GM19238 (cell line): ENCODE measurements around the gene HAGH.
A peak's percentile ranks its signal among the peaks of the same experiment; 100 is the strongest.

Source experiments
- DNase-seq: peaks from one replicate; pipeline ENCODE4 v3.0.0; 2011; ENCODE audit warnings: low spot score; ENCODE audit not compliant: insufficient read length

The HAGH gene

DNA sequence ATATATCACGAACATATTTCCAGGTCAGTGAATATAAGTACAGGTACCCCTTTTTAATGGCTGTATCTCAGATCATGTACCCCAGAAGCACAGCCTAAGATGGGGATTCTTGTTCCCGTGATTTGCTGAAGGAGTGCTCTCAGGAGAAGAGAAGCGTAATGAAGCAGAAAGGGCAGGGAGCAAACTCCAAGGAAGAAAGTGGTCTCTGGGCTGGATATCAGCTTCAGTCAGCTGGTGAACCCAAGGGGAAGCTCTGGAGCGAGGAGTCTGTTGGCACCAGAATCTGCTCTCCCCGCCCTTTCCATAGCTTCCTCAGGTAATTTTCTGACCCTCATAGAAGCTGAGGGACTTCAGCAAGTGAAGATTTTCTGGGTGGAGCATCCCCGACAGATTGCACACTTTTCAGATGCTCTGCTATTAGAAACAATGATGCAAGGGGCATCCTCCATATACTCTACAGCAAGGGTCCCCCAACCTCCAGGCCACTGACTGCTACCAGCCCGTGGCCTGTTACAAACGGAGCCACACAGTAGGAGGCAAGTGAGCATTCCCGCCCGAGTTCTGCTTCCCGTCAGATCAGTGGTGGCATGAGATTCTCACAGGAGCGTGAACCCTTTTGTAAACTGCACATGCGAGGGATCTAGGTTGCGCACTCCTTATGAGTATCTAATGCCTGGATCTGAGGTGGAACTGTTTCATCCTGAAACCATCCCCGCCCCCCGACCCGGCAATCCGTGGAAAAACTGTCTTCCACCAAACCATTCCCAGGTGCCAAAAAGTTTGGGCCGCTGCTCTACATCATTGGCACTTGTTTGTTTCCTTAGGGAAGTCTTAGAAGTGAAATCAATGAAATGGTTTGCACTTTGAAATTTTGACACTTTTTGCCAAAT is 4.8 kb upstream of the HAGH start:
- DNase-seq = no peak

DNA sequence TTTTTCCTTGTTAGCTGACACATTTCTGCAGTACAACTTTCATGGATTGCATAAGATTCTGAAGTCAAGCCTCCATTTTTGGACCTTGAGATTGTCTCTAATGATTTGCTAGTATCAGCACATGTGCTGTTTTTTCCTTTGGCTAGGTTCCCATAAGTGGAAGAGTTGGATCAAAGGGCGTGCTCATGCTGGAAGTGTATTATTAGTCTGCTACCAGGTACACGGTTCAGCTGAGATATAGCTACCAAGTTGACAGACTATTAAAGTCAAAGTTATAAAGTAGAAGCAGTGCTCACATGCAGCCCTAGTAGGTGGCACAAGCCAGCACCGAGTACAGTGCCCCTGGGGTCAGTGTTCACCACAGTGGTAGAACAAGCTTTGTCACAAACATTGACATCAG is 3.6 kb upstream of the HAGH start:
- no peak for DNase-seq

DNA sequence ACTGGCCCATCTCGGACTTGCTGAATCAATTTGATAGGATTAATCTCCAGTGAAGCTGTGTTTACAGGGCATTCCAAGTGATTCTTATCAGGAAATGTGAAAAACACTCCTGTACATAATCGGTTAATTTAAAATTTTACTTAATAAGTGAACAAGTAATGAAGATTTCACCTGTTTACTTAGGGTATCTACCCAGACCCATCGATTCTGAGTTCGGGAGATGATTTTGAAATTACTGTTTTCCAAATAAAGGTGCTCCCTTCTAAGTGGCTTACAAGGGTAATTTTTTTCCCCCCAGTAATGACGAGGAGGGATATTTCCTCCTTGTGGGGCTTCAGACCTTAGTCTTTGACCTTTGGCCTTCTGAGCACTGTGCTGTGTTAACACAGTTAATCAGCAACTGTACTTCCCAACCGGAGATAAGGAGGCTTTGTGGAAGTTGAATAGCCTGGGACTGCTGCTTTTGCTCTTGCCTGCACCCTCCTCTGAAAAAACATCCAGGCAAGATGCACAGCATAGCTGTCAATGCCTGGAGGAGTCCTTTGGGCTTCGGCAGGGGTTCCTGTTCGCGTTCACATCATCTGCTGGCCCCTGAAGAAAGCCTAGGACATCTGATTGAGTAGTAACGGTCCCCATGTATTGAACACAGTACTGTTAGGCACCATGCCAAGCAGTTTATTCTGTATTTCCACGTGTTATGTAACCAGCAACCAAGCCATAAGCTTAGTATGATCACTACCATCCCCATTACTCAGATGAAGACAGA is 2.2 kb upstream of the HAGH start:
- no peak for DNase-seq

DNA sequence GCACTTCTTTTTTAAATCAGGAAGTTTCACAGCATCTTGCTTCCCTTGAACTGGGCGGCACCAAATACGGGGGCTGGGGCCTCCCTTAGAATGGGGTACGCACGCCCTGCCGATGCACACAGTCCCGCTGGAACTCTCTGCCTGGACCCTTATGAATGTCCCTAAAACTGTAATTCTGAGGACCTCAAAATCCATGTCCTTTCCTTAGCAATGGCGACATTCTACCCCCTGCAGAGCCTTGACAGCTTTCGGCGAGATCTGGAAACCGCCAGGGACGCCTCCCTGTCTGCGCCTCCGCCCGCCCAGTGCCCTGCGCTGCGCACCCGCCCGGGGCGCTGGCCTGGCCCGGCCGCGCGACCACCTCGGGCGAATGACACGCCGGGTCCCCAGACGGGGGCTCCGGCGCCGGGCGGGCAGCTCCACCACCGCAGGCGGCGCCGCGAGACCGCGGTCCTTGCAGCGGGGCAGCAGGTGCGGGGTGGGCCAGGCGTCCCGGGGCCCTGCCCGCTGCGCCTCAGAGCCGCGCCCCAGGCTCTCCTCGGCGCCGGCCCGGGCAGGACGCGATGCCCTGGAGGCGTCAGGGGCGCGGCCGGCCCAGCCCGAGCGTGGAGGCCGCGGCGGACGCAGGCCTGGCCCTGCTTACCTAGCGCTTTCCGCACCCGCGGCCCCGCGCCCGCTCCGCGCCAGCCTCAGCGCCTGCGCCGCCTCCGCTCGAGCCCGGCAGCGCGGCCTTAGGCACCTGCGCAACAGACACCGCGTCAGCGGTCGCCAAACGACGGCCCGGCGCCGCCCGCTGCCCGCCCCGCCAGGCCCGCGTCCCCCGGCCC is 548 bp downstream of the HAGH start:
- DNase-seq = peak; percentile 84

DNA sequence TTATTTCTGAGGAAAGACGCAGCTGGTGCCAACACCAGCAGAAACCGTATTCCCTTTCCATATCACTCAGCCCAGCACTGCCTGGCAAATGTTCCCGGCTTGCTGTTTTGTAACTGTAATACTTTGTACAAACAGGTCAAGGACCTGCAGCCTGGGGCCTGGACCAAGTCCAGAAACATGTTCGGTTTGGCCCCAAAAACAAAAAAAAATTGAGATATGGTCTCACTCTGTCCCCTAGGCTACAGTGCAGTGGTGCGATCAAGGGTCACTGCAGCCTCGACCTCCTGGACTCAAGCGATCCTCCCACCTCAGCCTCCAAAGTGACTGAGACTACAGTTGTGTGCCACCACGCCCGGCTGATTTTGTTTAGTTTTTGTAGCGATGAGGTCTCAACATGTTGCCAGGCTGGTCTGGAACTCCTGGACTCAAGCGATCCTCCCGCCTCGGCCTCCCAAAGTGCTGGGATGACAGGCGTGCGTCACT is 1.2 kb downstream of the HAGH start:
- DNase-seq = no peak

DNA sequence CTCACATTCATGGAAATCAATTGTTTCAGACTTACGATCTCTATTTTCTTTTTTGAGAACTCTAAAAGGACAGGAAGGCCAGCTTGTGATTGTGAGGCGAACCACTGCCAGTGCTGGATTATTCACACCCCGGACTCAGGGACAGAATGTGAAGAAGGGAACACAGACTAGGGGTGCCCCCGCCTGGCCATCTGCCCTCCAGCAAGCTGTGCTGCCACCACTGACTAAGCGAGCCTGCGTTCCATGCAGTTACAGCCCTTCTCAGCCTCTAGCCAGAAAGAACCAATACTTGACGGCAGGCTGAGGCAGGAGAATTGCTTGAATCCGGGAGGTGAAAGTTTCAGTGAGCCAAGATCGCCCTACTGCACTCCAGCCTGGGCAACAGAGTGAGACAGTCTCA is 2.8 kb downstream of the HAGH start:
- DNase-seq = no peak

DNA sequence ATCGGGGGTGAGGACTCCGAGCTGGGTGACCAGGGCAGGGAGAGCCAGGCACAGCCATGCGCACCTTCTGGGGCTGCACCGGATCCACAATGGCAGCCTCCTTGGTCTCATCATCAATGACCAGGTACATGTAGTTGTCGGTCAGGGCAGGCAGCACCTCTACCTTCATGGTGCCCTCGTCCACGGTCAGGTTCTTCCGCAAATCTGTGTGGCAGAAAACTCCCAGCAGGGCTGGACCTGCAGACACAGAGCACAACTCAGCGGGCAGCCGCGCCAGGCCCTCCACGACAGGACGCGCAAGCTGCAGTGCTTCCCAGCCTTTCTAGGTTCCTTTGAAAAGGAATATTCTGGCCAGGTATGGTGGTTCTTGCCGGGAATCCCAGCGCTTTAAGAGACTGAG is 3.8 kb downstream of the HAGH start:
- no peak for DNase-seq

DNA sequence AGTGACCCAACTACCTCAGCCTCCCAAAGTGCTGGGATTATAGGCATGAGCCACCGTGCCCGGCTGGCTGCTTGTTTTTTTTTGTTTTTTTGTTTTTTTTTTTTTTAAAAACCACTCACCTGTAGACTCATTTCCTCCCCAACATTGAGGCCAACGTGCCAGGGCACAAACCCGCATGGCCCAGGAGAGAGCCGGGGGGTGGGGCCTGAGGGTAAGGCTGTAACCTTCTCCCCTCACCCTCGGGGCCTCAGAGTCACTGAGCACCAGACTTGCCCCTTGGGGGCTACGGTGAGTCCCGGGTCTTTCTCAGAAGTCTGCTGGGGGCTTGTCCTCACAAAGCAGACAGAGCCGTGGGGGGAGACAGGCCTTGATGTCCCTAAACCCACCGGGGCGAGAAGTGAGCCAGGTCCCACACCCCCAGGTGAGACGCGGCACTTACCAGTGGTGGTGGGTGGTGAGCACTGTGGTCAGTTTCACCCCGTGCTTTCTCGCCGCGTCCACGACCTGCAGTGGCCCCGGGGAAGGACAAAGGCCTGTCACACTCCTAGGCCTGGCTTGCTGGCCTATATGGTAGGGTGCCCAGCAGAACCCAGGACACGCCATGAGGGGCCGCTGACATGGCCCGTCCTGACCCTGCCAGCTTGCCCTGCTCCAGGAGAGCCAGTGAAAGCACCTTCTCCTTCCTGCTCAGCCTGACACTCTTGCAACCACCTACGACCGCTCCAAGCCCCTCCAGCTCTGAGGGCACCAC is 4.6 kb downstream of the HAGH start:
- DNase-seq = no peak

DNA sequence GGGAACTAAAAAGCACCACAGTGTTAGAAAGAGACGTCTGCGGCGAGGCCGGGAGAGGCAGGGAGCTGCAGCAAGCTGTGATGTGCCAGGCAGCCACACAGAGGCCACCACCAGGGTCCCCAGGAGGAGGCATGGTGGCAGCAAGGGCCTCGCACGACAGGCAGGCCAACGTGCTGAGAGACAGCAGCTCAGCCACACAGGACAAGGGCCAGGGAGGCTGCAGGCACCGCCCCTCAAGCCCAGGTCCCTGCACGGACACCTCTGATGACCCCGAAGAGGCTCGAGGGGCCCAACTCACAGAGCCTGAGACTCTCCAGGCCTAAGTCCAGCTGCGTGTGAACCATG is 5.7 kb downstream of the HAGH start:
- DNase-seq = no peak

DNA sequence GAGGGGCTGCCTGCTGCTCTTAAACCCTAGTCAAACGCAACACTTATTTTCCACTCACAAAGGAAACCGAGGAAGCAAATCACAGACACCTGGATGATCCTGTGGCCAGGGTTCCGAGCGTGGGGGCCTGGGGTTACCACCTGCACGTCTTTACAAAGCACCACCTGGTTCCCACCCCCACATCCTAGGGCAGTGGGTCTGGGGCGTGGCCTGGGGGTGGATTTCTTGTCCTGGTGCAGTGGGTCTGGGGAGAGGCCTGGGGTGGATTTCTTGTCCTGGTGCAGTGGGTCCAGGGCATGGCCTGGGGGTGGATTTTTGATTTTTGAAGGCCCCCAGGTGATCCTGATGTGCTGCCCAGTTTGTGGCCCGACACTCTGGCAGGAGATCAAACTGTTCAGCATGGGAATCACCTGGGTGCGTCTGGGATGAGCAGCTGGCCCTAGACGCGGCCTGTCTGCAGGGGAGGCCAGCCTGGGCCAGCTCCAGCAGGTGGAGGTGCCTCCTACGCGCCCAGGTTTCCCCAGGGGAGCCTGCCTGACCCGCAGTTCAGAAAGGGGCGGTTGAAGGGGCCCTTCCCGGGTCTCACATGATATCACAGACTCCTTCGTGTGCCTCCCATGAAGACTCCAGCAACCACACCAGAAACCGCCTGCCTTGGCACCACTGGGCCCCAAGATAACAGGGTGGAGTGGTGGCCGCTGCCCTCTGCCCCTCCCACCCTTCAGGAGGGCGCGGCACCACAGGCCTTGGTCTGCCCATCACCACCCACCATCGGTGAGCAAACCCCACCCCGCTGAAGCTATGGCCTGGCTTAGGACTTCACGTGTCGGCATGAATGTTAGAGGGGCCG is 6.3 kb downstream of the HAGH start:
- DNase-seq = no peak

DNA sequence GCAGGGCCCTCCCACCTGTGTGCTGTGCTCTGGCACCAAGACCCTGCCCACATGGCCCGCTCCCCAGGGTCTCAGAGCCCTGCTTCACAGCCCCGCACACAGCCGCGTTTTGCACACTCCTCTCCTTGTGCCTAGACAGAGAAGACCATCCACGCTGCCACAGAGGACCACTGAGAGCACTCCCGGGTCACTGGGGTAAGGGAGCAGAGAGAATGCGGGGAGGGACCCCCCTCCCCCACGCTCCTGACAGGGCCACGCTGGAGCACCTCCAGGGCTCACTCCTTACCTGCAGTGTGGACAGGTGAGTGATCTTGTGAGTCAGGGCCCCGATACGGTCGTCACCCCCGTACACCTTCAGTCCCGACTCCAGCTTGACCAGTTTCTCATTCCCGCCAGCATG is 7.0 kb downstream of the HAGH start:
- DNase-seq = no peak

DNA sequence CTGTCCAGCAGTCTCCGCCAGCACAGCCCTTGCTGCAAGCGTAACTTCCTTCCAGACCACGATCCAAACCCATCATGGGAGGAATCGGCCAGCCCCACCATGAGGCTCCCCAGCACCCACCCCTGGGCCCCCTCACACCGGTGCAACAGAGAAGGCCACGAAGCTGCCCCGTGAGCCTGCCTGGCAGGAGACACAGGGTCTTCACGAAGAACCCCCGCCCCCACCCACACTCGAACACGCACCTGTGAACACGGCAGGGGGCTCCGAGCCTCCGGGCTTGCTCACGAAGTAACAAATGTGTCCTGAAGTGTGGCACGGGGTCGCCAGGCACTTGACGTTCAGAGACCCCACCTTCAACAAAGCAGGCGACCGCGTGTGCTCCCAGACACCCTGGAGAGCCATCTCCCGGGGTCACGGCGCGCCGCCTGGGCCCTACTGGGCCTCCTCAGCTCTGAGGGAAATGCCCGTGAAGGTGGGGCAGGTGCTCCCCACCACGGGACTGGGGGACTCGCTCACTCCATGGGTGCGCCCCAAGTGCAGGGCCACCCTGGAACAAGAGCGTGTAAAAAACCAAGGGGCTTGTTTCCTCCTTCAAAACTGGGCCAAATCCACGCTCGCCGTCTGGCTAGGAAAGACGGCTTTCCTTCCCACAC is 7.6 kb downstream of the HAGH start:
- DNase-seq = no peak

DNA sequence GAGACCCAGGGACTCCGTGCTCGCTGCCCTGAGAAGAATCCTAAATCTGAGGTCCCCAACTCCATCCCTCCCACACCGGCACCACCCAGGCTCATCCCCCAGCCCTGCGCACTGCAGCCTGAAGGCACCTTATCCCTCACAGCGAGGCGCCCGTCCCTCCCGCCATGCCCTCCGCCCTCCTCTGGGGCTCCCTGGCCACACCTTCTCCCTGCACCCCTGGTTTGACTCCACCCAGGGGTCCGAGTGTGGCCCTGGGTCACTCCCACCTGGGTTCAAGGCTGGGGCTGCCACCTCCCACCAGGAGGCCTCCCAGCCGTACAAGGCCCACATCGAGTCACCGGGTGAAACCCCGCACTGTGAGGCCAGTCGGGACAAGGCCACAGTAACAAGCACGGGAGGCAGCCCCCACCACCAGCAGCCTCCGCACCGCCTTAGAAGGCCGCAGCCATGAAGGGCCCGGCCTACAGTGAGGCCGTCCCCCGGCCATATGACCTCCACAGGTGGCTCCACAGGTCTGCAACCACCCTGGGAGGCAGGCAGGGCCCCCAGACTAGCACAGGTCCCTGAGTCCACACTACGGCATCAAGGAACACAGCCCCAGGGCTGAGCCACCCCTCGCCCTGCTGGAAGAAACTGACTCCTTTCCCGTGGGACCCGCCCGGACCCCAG is 8.3 kb downstream of the HAGH start:
- no peak for DNase-seq

DNA sequence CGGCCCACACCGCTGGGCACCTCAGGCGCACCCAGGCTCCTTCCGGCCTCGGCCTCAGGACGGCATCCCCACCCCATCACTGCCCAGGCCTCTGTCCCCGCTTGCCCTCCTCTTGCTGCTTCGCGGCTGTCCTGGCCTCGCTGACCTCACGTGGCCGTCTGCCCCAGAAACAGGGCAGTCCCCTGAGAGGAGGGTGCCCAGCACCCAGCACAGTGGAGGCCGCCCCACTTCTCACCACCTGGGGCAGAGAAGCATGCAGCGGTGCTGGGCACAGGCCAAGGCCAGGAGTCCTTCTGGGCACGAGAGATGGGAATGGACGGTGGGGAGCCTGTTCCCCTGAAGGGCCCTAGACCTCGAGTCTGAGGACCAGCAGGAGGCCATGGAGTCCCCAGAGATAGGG is 8.9 kb downstream of the HAGH start:
- no peak for DNase-seq

DNA sequence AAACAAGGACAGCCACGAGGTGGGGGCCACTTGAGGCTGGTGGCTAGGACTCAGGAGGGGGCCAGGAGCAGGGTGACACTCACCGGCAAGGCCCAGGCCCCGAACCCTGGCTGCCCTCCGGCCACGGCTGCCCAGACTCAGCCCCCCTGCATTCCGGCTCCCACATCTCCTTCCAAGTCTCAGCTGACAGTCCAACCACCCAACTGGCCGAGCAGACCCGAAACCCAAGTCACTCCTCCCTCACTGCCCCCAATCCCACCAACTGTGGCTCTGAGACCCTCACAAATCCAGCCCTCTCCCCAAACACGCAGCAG is 9.4 kb downstream of the HAGH start:
- DNase-seq = no peak

DNA sequence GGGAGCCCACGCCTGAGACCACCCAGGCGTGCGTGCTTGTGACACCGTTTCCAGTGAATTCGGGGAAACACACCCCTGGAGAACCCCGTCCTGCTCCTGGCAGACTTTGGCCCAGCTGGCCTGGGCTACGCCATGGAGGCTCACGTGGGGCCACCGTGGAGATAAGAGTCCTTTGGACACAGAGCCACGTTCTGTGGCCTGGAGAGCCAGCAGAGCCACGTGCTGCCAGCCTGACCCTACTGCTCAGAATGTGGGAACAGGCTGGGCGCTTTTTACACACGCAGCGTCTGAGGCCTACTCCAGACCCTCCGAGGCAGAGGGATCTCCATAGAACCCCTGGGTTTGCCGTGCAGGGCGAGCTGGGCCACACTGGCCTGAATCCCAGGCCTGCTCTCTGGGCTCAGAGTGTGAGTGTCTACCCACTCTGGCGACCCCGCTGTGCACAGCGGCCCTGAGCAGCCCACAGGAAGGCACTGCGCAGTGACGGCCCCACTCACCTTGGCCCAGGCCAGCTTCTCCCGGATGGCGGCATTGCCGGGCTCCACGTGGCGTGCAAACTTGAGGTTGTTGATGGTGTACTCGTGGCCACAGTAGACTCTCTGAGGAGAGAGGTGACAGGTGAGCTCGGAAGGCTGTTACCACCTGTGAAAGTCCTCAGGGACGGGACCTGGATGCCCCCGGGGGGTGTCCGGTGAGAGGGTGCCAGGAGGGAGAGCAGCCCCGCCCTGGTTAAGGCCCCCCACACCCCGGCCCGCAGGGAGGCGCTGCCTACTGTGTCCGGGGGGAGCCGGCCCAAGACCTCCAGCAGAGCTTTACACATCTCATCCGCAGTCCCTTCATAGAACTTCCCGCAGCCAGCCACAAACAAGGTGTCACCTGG is 10.0 kb downstream of the HAGH start:
- DNase-seq = no peak

DNA sequence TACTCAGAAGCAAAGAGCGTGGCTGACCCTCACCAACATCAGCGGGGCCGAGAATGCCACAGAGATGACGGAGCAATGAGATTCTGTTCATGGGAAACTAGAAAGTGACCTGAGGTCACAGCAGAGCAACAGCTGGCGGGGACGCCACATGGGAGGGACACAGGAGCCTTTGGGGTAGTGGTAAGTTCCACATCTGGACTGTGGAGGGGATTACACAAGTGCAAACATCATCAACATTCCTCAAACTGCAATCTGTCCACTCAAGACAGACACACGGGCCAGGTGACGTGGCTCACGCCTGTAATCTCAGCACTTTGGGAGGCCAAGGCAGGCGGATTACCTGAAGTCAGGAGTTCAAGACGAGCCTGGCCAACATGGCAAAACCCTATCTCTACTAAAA is 11.2 kb downstream of the HAGH start:
- DNase-seq = no peak

DNA sequence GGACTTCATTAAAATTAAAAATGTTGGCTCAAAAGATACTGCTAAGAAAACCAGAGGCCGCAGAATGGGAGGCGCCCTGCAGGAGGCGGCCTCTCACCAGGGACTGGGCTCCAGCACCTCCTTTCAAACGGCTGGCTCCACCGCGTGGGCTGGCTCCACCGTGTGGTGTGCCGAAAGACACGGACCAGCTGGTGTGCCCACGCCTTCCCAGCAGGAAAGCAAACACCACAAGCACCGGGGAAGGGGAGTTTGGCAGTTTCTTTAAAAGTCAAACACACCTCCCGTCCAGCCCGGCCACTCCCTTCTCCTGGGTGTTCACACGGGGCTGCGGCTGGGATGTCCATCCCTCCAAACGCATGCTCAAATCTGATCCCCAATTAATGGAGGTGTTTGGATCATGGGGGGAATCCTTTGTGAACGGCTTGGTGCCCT is 13.9 kb downstream of the HAGH start:
- no peak for DNase-seq
